ENCODE measurements around the gene PNMA6A. TPM values are rescaled to one million over a fixed set of nuclear protein-coding genes. Genes with fewer than 3 reads are reported as not detected.
A peak's percentile ranks its signal among the peaks of the same experiment; 100 is the strongest.

PNMA6A gene
- total RNA-seq, 1 donor from 2014 or later, result 2.0 TPM

DNA sequence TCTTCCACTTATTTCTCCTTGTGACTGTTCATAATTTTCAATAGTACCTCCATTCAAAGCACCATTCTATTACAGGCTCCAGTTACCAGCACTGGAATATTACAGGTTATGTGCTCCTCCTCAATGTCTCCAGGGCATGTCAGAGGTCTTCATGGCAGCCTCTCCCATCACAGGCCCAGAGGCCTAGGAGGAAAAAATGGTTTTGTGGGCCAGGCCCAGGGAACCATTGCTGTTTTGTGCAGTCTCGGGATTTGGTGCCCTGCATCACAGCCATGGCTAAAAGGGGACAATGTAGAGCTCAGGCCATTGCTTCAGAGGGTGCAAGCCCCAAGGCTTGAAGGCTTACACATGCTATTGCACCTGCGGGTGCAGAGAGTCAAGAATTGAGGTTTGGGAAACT lies 23.2 kb upstream of the PNMA6A start:
- Histone ChIP-seq H3K4me3 (ENCODE audit: insufficient read depth, low read depth, low read length) (no peak overlapping the region), H3K9ac (ENCODE audit: low read length) (no peak overlapping the region), H3K27ac (ENCODE audit: low read depth, low read length) (no peak overlapping the region), H3K4me1 (ENCODE audit: insufficient read depth, low read length) (no peaks in the 10 kb centered on the region), H4K20me1 (ENCODE audit: insufficient read depth, low read length) (no peaks in the 10 kb centered on the region), H3K27me3 (ENCODE audit: insufficient read depth, low read length) (no peaks in the 10 kb centered on the region), H3K79me2 (ENCODE audit: insufficient read depth, low read length) (no peaks in the 10 kb centered on the region), H3K9me3 (ENCODE audit: insufficient read depth, low read depth, low read length) (no peaks in the 10 kb centered on the region), H2AFZ (ENCODE audit: low read depth, low read length) (no peak overlapping the region), H3K36me3 (ENCODE audit: insufficient read depth, low read length) (no peaks in the 10 kb centered on the region), H3K4me2 (ENCODE audit: low read length) (no peak overlapping the region)
- FAIRE-seq, result no peak
- H3K4me3 Mint-ChIP-seq (ENCODE audit: unreplicated experiment), result no peak overlapping the region
- no peak overlapping the region for H3K27ac Mint-ChIP-seq (ENCODE audit: unreplicated experiment)
- no peaks in the 10 kb centered on the region for H3K4me1 Mint-ChIP-seq (ENCODE audit: low read depth, unreplicated experiment)
- DNase-seq (ENCODE audit: low read depth), result no peak
- no peak for TF ChIP-seq EZH2 (IDR thresholded peaks at IDR 0.05; ENCODE audit: insufficient read depth, low read length)
- TF ChIP-seq, protein P1, sequence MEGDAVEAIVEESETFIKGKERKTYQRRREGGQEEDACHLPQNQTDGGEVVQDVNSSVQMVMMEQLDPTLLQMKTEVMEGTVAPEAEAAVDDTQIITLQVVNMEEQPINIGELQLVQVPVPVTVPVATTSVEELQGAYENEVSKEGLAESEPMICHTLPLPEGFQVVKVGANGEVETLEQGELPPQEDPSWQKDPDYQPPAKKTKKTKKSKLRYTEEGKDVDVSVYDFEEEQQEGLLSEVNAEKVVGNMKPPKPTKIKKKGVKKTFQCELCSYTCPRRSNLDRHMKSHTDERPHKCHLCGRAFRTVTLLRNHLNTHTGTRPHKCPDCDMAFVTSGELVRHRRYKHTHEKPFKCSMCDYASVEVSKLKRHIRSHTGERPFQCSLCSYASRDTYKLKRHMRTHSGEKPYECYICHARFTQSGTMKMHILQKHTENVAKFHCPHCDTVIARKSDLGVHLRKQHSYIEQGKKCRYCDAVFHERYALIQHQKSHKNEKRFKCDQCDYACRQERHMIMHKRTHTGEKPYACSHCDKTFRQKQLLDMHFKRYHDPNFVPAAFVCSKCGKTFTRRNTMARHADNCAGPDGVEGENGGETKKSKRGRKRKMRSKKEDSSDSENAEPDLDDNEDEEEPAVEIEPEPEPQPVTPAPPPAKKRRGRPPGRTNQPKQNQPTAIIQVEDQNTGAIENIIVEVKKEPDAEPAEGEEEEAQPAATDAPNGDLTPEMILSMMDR (IDR thresholded peaks at IDR 0.05; ENCODE audit: insufficient read depth, low read depth, low read length), result no peak
- no peaks in the 10 kb centered on the region for H3K36me3 Mint-ChIP-seq (ENCODE audit: low read depth, unreplicated experiment)
- H3K27me3 Mint-ChIP-seq (ENCODE audit: low read depth, unreplicated experiment), result peaks cover 7% of the 10 kb centered on the region
- peaks cover 5% of the 10 kb centered on the region for H3K9me3 Mint-ChIP-seq (ENCODE audit: unreplicated experiment)

DNA sequence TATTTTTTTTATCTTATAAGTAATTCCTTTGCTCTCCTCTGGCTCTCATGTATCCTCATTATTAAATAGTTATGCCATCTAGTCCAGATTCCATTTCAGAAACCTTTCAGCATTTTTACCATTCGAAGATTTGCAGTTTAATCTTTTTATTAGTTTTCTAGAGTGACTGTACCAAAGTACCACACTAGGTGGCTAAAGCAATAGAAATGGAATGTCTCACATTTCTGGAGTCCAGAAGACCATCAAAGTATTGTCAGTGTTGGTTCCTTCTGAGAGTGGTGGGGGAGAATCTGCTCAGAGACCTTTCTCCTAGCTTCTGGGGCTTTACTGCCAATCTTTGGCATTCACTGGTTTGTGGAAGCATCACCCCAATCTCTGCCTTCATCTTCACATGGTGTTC lies 19.7 kb upstream of the PNMA6A start:
- no peaks in the 10 kb centered on the region for H3K4me1 Mint-ChIP-seq (ENCODE audit: low read depth, unreplicated experiment)
- no peak overlapping the region for H3K4me2 ChIP-seq (ENCODE audit: low read length)
- no peak for TF ChIP-seq EZH2 (IDR thresholded peaks at IDR 0.05; ENCODE audit: insufficient read depth, low read length)
- TF ChIP-seq, protein P1 (IDR thresholded peaks at IDR 0.05; ENCODE audit: insufficient read depth, low read depth, low read length), result no peak
- H3K4me3 ChIP-seq (ENCODE audit: insufficient read depth, low read depth, low read length), result no peak overlapping the region
- H3K27me3 ChIP-seq (ENCODE audit: insufficient read depth, low read length), result peaks cover 4% of the 10 kb centered on the region
- peaks cover 16% of the 10 kb centered on the region for H3K27me3 Mint-ChIP-seq (ENCODE audit: low read depth, unreplicated experiment)
- no peak overlapping the region for H3K4me3 Mint-ChIP-seq (ENCODE audit: unreplicated experiment)
- DNase-seq (ENCODE audit: low read depth) (no peak), FAIRE-seq (no peak)
- H3K36me3 Mint-ChIP-seq (ENCODE audit: low read depth, unreplicated experiment), result no peaks in the 10 kb centered on the region
- no peak overlapping the region for H3K27ac ChIP-seq (ENCODE audit: low read depth, low read length)
- no peak overlapping the region for H3K9ac ChIP-seq (ENCODE audit: low read length)
- H3K36me3 ChIP-seq (ENCODE audit: insufficient read depth, low read length), result no peaks in the 10 kb centered on the region
- H3K4me1 ChIP-seq (ENCODE audit: insufficient read depth, low read length), result no peaks in the 10 kb centered on the region
- no peaks in the 10 kb centered on the region for H3K79me2 ChIP-seq (ENCODE audit: insufficient read depth, low read length)
- H3K9me3 ChIP-seq (ENCODE audit: insufficient read depth, low read depth, low read length), result no peaks in the 10 kb centered on the region
- H2AFZ ChIP-seq (ENCODE audit: low read depth, low read length), result no peak overlapping the region
- no peak overlapping the region for H3K27ac Mint-ChIP-seq (ENCODE audit: unreplicated experiment)
- H4K20me1 ChIP-seq (ENCODE audit: insufficient read depth, low read length), result no peaks in the 10 kb centered on the region
- H3K9me3 Mint-ChIP-seq (ENCODE audit: unreplicated experiment), result peaks cover 5% of the 10 kb centered on the region

DNA sequence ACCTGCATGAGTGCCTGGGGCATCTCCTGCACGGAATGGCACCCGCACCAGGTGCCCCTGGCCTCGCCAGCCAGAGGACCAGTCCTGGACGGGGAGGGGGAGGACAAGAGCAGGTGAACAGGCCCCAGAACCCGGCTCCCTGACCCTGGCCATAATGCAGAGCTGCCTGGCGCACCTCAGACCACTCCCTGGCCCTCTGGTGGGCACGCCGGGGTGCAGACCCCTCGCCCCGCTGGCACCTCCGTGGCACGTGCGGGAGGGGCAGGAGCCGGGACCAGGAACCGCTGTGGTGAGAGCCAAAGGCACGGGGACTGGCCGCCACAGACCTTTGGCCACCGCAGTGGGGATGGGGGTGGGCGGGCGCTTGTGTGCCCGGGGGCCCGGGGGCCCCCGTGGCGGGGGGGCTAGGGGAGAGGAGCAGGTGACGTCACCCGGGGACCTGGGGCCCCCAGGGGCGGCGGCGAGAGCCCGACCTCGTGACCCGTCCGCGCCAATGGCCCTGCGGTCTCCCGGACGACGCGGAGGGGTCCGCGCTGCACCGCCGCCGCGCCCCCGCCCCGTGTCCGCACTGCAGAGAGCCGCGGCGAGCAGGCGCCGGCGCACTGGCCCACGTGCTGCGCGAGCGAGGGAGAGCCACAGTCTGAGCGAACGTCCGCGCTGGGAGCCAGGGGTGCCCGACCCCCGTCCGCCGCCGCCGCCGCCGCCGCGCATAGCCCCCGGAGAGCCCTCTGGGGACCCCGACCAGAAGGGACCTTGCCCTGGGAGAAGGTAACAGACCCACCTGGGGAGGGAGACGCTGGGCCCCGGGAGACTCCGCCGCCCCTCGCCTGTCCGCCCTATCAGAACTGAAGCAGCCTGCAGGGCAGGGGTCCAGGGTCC lies 16.1 kb upstream of the PNMA6A start, which contains the start of gene PNMA3:
TSS of gene PNMA3 (plus strand) at position 600 of the 879 bp plus-strand sequence. CDS start 586 bp downstream, outside the sequence.
- no peaks in the 10 kb centered on the region for H3K4me1 Mint-ChIP-seq (ENCODE audit: low read depth, unreplicated experiment)
- H3K4me1 ChIP-seq (ENCODE audit: insufficient read depth, low read length), result no peaks in the 10 kb centered on the region
- no peaks in the 10 kb centered on the region for H3K36me3 Mint-ChIP-seq (ENCODE audit: low read depth, unreplicated experiment)
- no peaks in the 10 kb centered on the region for H3K36me3 ChIP-seq (ENCODE audit: insufficient read depth, low read length)
- H3K27ac Mint-ChIP-seq (ENCODE audit: unreplicated experiment), result no peak within 1 kb of the TSS
- no peaks in the 10 kb centered on the region for H3K79me2 ChIP-seq (ENCODE audit: insufficient read depth, low read length)
- no peak within 1 kb of the TSS for H2AFZ ChIP-seq (ENCODE audit: low read depth, low read length)
- H3K9me3 Mint-ChIP-seq (ENCODE audit: unreplicated experiment), result no peaks in the 10 kb centered on the region
- H3K9me3 ChIP-seq (ENCODE audit: insufficient read depth, low read depth, low read length), result no peaks in the 10 kb centered on the region
- H3K9ac ChIP-seq (ENCODE audit: low read length), result no peak within 1 kb of the TSS
- no peak within 1 kb of the TSS for H3K4me3 ChIP-seq (ENCODE audit: insufficient read depth, low read depth, low read length)
- TF ChIP-seq EZH2 (IDR thresholded peaks at IDR 0.05; ENCODE audit: insufficient read depth, low read length), result no peak
- TF ChIP-seq, protein P1 (IDR thresholded peaks at IDR 0.05; ENCODE audit: insufficient read depth, low read depth, low read length), result no peak
- no peaks in the 10 kb centered on the region for H4K20me1 ChIP-seq (ENCODE audit: insufficient read depth, low read length)
- no peak for FAIRE-seq
- H3K4me3 Mint-ChIP-seq (ENCODE audit: unreplicated experiment), result peak within 1 kb of the TSS; percentile 57
- peaks cover 4% of the 10 kb centered on the region for H3K27me3 ChIP-seq (ENCODE audit: insufficient read depth, low read length)
- DNase-seq (ENCODE audit: low read depth), result no peak
- peaks cover 18% of the 10 kb centered on the region for H3K27me3 Mint-ChIP-seq (ENCODE audit: low read depth, unreplicated experiment)
- no peak within 1 kb of the TSS for H3K27ac ChIP-seq (ENCODE audit: low read depth, low read length)
- H3K4me2 ChIP-seq (ENCODE audit: low read length), result no peak within 1 kb of the TSS

Measured in astrocyte (in vitro differentiated cells and primary cell).